HepG2 (cell line): ENCODE data around the gene AKAP14. TPM values are rescaled to one million over a fixed set of nuclear protein-coding genes. Genes with fewer than 3 reads are reported as not detected.

Source experiments
- ATAC-seq: fragments of 200-7000 bp; cut with Tn5 transposase; 3 replicates; pipeline ENCODE4 v1.9.1; 2020; ENCODE audit warnings: mild to moderate bottlenecking, moderate library complexity
- BruUV-seq: library from RNA; stranded (reverse); fragments of 400-500 nt; replicated peaks from 2 replicates; lab custom pipeline; 2021; lab: Mats Ljungman, UMichigan
- CTCF ChIA-PET: fragments of 300-600 bp; formaldehyde crosslinking; extraction: SDS; loops from one replicate; lab custom pipeline; 2021; ENCODE audit warnings: low total read pairs, inconsistent platforms, low intra/inter-chr PET ratio; lab: Yijun Ruan, JAX
- POLR2A ChIA-PET: fragments of 350-600 bp; sonication (Branson Sonifier 250); formaldehyde crosslinking; loops from one replicate; lab custom pipeline; 2020; ENCODE audit warnings: antibody characterized with exemption, inconsistent platforms; lab: Yijun Ruan, JAX
- DNase-seq: peaks from one replicate; pipeline ENCODE4 v3.0.0-alpha.2; 2015; ENCODE audit warnings: low spot score
- FAIRE-seq: peaks from 3 replicates; lab custom pipeline; 2011; peaks lifted over from hg19 to GRCh38; lab: Jason Lieb, UNC
- H2AFZ ChIP-seq: one replicate; pipeline ENCODE4 v1.6.1; 2011; ENCODE audit warnings: low read length, inconsistent platforms
- H3K27ac ChIP-seq: fragments of 300-600 bp; 3 replicates; pipeline ENCODE4 v1.8.0; 2011; ENCODE audit warnings: mixed run types, mild to moderate bottlenecking, mixed read lengths, low read length, inconsistent platforms; ENCODE audit not compliant: insufficient read depth; ENCODE audit errors: extremely low read length
- H3K27me3 ChIP-seq, 2 experiments: fragments of 200-600 bp in 1 of 2; 2 replicates in 1 of 2; 3 replicates in 1 of 2; pipeline versions ENCODE4 v1.6.0 to v1.8.0; 2011; ENCODE audit warnings: low read length in 2 of 2, mild to moderate bottlenecking in 2 of 2, moderate library complexity in 2 of 2, inconsistent platforms in 1 of 2; ENCODE audit not compliant: insufficient read depth in 2 of 2, control insufficient read depth in 1 of 2
- H3K36me3 ChIP-seq, 2 experiments: fragments of 200-600 bp in 1 of 2; replicated peaks in 1 of 2; 2 replicates in 1 of 2; 3 replicates in 1 of 2; pipeline versions ENCODE4 v1.5.1 to v1.8.0; 2011; ENCODE audit warnings: low read length in 2 of 2, inconsistent platforms in 1 of 2; ENCODE audit not compliant: insufficient read depth in 2 of 2, control insufficient read depth in 1 of 2
- H3K4me1 ChIP-seq: 2 replicates; pipeline ENCODE4 v1.5.1; 2012; ENCODE audit warnings: low read length, inconsistent platforms; ENCODE audit not compliant: insufficient read depth
- H3K4me2 ChIP-seq: 2 replicates; pipeline ENCODE4 v1.6.0; 2011; ENCODE audit warnings: low read depth, low read length, inconsistent platforms
- H3K4me3 ChIP-seq, 3 experiments: fragments of 200-600 bp in 1 of 3; sonication (generic), shearing (Covaris generic) in 1 of 3; replicated peaks in 1 of 3; 2 replicates each; pipeline ENCODE4 v1.5.1; 2011 to 2016; ENCODE audit warnings: low read length in 3 of 3, inconsistent platforms in 2 of 3, low read depth in 2 of 3, mild to moderate bottlenecking in 2 of 3, control low read depth in 1 of 3, mixed read lengths in 1 of 3; ENCODE audit not compliant: insufficient read depth in 1 of 3
- H3K79me2 ChIP-seq: one replicate; pipeline ENCODE4 v1.6.1; 2011; ENCODE audit warnings: low read length, inconsistent platforms; ENCODE audit not compliant: insufficient read depth
- H3K9ac ChIP-seq: 2 replicates; pipeline ENCODE4 v1.6.0; 2011; ENCODE audit warnings: mild to moderate bottlenecking, low read depth, low read length, inconsistent platforms; ENCODE audit not compliant: insufficient read depth
- H3K9me3 ChIP-seq: 2 replicates; pipeline ENCODE4 v1.5.1; 2012; ENCODE audit warnings: mild to moderate bottlenecking, low read length
- H4K20me1 ChIP-seq: 2 replicates; pipeline ENCODE4 v1.6.0; 2011; ENCODE audit warnings: inconsistent platforms, mild to moderate bottlenecking, low read length, moderate library complexity; ENCODE audit not compliant: insufficient read depth
- FOXP1 ChIP-seq, 2 experiments: fragments of 450-650 bp in 1 of 2; IDR thresholded peaks; 2 replicates each; pipeline ENCODE4 v1.6.1; 2017 to 2018; ENCODE audit warnings: antibody characterized with exemption in 1 of 2
- KMT2A ChIP-seq: sonication (generic); formaldehyde crosslinking; IDR thresholded peaks from 2 replicates; pipeline ENCODE4 v1.4.0; 2020; ENCODE audit warnings: missing genetic modification reagents
- PRMT3 ChIP-seq: sonication (generic); formaldehyde crosslinking; IDR thresholded peaks from 2 replicates; pipeline ENCODE4 v1.8.1; 2022; ENCODE audit warnings: low read depth, mild to moderate bottlenecking, moderate library complexity, missing genetic modification reagents, borderline replicate concordance
- STAG1 ChIP-seq: sonication (generic); formaldehyde crosslinking; IDR thresholded peaks from 2 replicates; pipeline ENCODE4 v1.4.0; 2020; ENCODE audit warnings: missing genetic modification reagents
- YY1 ChIP-seq: IDR thresholded peaks from 2 replicates; pipeline ENCODE4 v1.6.1; 2011; ENCODE audit warnings: low read length, low read depth, moderate library complexity, mild to moderate bottlenecking; ENCODE audit not compliant: insufficient read depth, insufficient replicate concordance
- WGBS: methylation state at CpG from one replicate; pipeline ENCODE4 v1.1.6; 2017; ENCODE audit warnings: low lambda C conversion rate; 5-methylcytosine and 5-hydroxymethylcytosine counted together
- in situ Hi-C: cut with HindIII; loops from 2 replicates; pipeline ENCODE4 v1.10.0; 2017; ENCODE audit warnings: low pct_unique_long_range_greater_than_20kb; ENCODE audit not compliant: extremely low pct_ligation_motif_present
- intact Hi-C: fragments of 100-400 bp; cut with micrococcal nuclease; formaldehyde crosslinking; loops from one replicate; pipeline ENCODE4 v1.10.0; 2022; ENCODE audit not compliant: unreplicated experiment
- polyA plus RNA-seq, 8 experiments: library from polyadenylated mRNA; depleted of rRNA in 3 of 8; stranded (reverse) in 7 of 8; unstranded in 1 of 8; fragments of >200 nt; fragmentation: Illumina TruSeq in 4 of 8; extraction: Trizol in 4 of 8; gene quantifications; 2 replicates each; pipeline versions ENCODE4 v1.2.1 to v1.2.3, GENCODE V29; 2011 to 2016; ENCODE audit warnings: low read depth in 4 of 8, missing spikeins in 1 of 8, mixed read lengths in 1 of 8; ENCODE audit not compliant: insufficient read depth in 1 of 8
- total RNA-seq, 5 experiments: library from RNA; depleted of rRNA; stranded (reverse); fragments of >200 nt; fragmentation: Illumina TruSeq; extraction: Trizol; gene quantifications; 2 replicates each; pipeline ENCODE4 v1.2.3, GENCODE V29; 2016; ENCODE audit warnings: low read depth in 1 of 5
- TF ChIP-seq, protein P1 (sequence below): IDR thresholded peaks from 2 replicates; pipeline ENCODE4 v1.6.1; 2012; ENCODE audit warnings: low read depth, low read length, improper control_type of control experiment

AKAP14 gene
- total and polyA plus RNA-seq, 2 of the 13 experiments (the other 11 are each of a cell fraction or from before 2014, with no cell fraction given) = 0.20 to 1.7 TPM

DNA sequence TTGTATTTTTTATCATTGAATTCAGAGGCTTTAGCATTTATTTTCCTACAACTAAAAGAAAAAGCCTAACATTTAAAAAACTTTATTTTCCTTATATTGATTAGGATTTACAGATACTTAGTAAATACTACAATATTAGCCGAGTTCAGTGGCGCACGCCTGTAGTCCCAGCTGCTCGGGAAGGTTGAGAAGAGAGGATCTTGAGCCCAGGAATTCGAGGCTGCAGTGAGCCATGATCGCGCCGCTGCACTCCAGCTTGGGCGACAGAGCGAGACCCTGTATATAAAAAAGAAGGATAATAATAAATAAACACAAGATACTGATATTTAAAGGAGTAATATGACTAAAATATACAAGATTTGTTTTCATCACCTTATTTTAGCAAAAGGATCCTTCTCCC lies 42.2 kb upstream of the AKAP14 start:
- ATAC-seq = peak; percentile 56
- POLR2A ChIA-PET = interaction anchor here (0.6 to 3.2 kb wide), 15 partner anchors 9 to 708 kb away, joined by 3 to 78 read pairs (median 3); partner anchors contain the start of genes NDUFA1, RNF113A, RPL39 and SEPTIN6
- peak overlapping the region; percentile 65 for H3K4me2 ChIP-seq
- H3K9me3 ChIP-seq = no peaks in the 10 kb centered on the region
- no peaks in the 10 kb centered on the region for H4K20me1 ChIP-seq
- peak overlapping the region; percentile 42 for H2AFZ ChIP-seq
- DNase-seq = no peak
- H3K9ac ChIP-seq = peak overlapping the region; percentile 43; the same call in 1 of the 2 replicates
- no peaks in the 10 kb centered on the region for H3K27me3 ChIP-seq
- WGBS = under 1% methylated on average over 10 of the region's 10 CpGs
- TF ChIP-seq FOXP1 (IDR thresholded peaks at IDR 0.05) = no peak
- TF ChIP-seq FOXP1 (CRISPR knock-in tag; IDR thresholded peaks at IDR 0.05) = no peak
- TF ChIP-seq, protein P1, sequence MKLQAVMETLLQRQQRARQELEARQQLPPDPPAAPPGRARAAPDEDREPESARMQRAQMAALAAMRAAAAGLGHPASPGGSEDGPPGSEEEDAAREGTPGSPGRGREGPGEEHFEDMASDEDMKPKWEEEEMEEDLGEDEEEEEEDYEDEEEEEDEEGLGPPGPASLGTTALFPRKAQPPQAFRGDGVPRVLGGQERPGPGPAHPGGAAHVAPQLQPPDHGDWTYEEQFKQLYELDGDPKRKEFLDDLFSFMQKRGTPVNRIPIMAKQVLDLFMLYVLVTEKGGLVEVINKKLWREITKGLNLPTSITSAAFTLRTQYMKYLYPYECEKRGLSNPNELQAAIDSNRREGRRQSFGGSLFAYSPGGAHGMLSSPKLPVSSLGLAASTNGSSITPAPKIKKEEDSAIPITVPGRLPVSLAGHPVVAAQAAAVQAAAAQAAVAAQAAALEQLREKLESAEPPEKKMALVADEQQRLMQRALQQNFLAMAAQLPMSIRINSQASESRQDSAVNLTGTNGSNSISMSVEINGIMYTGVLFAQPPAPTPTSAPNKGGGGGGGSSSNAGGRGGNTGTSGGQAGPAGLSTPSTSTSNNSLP = 0 out of 2 replicates have a peak, but pooled peaks have one; percentile 13
- H3K79me2 ChIP-seq = peaks cover 14% of the 10 kb centered on the region
- peak overlapping the region; percentile 72 for H3K27ac ChIP-seq
- intact Hi-C loops = loop anchor here (1.0 to 2.0 kb wide), 2 partner anchors 17 to 90 kb away; partner anchors contain the start of genes NDUFA1, NKAP and RNF113A
- FAIRE-seq = no peak
- no peaks in the 10 kb centered on the region; a peak in 2 of 5 replicates for H3K36me3 ChIP-seq
- peak overlapping the region; percentile 47 to 61 (median 50) for H3K4me3 ChIP-seq
- CTCF ChIA-PET = no interaction called here
- no TSS peak for BruUV-seq
- H3K4me1 ChIP-seq = 0 out of 2 replicates have a peak, but pooled peaks cover 27% of the 10 kb centered on the region
- in situ Hi-C loops = no loop called here

DNA sequence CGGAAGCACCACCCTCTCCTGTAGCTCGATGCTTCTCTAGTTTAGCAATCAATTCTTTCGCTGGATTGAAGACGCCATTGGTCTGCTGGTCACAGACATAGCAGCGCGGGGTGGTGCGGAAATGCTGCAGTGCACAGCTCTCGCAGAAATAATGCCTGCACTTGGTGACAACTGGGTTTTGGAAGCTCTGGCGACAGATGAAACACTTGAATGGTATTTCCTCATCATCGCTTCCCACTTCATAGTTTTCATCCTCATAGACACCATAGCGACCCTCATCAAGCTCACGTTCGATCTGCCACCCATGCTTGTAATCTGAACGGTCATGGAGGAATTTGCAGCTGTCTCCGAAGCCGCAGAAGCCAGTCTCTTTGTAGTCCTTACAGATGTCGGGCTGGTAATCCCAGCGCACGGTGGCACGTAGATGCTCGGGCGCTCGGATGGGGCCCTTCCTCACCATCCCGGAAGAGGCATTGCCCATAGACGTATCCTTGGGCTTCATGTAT lies 25.0 kb upstream of the AKAP14 start:
- Histone ChIP-seq H3K36me3 (0 out of 5 replicates have a peak, but pooled peaks cover 0 to 5% of the 10 kb centered on the region in 2 experiments), H3K27me3 (no peaks in the 10 kb centered on the region; a peak in 1 of 5 replicates), H3K27ac (peak overlapping the region; percentile 99), H3K4me3 (peak overlapping the region; percentile 70 to 82 (median 74)), H3K9ac (peak overlapping the region; percentile 96), H4K20me1 (no peaks in the 10 kb centered on the region), H3K4me1 (peaks cover 4% of the 10 kb centered on the region; the same call in 1 of the 2 replicates), H3K9me3 (no peaks in the 10 kb centered on the region), H3K4me2 (peak overlapping the region; percentile 74), H2AFZ (no peak overlapping the region), H3K79me2 (peaks cover 36% of the 10 kb centered on the region)
- TF ChIP-seq PRMT3 (CRISPR knock-in tag) (no peak), YY1 (peak; percentile 15), STAG1 (CRISPR knock-in tag) (no peak), KMT2A (CRISPR knock-in tag) (peak; percentile 3; the same call in 1 of the 2 replicates)
- in situ Hi-C loops (no loop called here), intact Hi-C loops (loop anchor here (2.0 kb wide), 2 partner anchors 18 to 80 kb away; partner anchors contain the start of genes RPL39 and UPF3B)
- BruUV-seq = no TSS peak
- FAIRE-seq (no peak), ATAC-seq (peak; percentile 57), DNase-seq (peak; percentile 11)
- CTCF ChIA-PET = no interaction called here
- POLR2A ChIA-PET = interaction anchor here (1.0 to 3.7 kb wide), 4 partner anchors 18 to 86 kb away, joined by 4 to 42 read pairs (median 16); partner anchors contain the start of genes RPL39 and UPF3B
- 0% methylated on average over 2 of the region's 25 CpGs for WGBS
